ENCODE results near the gene MEIS1. TPM values are rescaled to one million over a fixed set of nuclear protein-coding genes. Genes with fewer than 3 reads are reported as not detected.

The MEIS1 gene
- total RNA-seq, 1 experiment from 2014 or later: 4.4 TPM

DNA sequence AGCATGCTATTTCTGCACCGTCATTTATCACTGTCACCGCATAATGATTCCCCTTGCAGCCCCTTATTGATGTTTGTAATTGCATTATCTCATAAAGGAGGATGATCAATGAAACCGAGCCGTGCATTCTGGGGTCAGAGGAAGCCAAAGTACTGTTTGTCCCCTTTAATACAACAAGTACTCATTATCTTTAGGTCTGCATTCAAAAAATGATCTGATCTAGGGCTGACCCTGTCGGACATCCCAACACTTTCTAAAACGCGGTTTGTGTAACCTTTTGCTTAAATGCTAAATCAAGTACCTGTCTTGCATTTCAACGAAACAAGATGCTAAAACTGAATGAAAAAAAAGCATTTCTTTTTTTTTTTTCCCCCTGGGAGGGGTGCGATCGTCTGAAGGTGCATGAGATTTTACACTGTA lies 143.8 kb downstream of the MEIS1 start:
- intact Hi-C loops (cut with micrococcal nuclease): loop anchor here (5.0 to 10.0 kb wide), 4 partner anchors 566 to 1314 kb away; no protein-coding TSS in a partner anchor
- Mint-ChIP-seq H3K4me1 (ENCODE audit: insufficient read depth, unreplicated experiment) (peaks cover 11% of the 10 kb centered on the region), H3K36me3 (ENCODE audit: insufficient read depth, unreplicated experiment) (peaks cover 7% of the 10 kb centered on the region), H3K4me3 (ENCODE audit: unreplicated experiment) (no peak overlapping the region), H3K27ac (ENCODE audit: low read depth, unreplicated experiment) (no peak overlapping the region), H3K9me3 (ENCODE audit: unreplicated experiment) (no peaks in the 10 kb centered on the region), H3K27me3 (ENCODE audit: insufficient read depth, unreplicated experiment) (peaks cover 42% of the 10 kb centered on the region)
- CTCF ChIA-PET: interaction anchor here (0.5 to 0.7 kb wide), 2 partner anchors 126 to 235 kb away, joined by 3 read pairs; no protein-coding TSS in a partner anchor
- POLR2A ChIA-PET: interaction anchor here (1.2 to 2.3 kb wide), 2 partner anchors 9 to 144 kb away, joined by 4 to 7 read pairs; partner anchors contain the start of gene MEIS1
- BruUV-seq (replicated peaks): no TSS peak
- TF ChIP-seq, protein P1, sequence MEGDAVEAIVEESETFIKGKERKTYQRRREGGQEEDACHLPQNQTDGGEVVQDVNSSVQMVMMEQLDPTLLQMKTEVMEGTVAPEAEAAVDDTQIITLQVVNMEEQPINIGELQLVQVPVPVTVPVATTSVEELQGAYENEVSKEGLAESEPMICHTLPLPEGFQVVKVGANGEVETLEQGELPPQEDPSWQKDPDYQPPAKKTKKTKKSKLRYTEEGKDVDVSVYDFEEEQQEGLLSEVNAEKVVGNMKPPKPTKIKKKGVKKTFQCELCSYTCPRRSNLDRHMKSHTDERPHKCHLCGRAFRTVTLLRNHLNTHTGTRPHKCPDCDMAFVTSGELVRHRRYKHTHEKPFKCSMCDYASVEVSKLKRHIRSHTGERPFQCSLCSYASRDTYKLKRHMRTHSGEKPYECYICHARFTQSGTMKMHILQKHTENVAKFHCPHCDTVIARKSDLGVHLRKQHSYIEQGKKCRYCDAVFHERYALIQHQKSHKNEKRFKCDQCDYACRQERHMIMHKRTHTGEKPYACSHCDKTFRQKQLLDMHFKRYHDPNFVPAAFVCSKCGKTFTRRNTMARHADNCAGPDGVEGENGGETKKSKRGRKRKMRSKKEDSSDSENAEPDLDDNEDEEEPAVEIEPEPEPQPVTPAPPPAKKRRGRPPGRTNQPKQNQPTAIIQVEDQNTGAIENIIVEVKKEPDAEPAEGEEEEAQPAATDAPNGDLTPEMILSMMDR (IDR thresholded peaks at IDR 0.05; ENCODE audit: unreplicated experiment): no peak
- DNase-seq (ENCODE audit: unreplicated experiment): no peak

DNA sequence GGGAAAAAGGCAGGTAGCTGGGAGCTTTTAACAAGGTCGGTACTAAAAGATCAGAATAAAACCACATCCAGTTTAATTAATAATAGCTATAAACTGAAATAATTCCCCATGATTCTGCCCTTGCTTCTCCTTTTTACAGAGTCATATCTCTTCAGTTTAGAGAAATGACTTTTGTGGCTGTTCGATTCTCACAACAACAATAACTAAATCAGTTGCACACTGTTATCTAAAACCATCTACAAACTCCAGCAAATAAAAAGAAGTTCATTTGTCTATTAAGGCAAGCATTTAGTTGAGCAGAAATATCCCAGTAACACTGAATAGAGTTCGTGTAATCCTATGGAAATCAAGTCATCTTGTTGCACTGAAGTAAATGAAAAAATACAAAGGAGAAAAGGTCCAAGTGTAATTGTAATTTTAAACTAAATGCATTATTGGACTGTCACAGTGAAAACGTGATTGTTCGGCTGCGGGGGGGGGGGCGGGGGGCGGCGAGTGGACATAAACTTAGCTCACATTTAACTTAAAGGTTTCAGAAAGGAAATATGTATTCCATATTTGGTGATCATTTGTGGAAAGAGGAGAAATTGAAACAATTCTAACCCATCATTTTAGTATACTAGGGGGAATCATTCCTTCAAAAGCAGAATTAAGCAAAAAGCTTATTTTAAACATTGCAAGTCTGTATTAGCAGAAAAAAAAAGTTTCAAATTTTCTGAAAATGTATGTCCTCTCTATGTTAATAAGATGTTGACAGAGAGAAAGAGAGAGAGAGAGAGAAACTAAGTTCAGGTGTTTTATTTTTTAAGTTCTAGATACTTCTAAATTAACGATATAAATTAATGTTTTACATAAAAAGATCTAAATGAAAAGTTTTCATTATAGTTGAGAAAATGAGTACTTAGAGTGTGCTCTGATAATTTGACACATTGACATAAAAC lies 144.5 kb downstream of the MEIS1 start:
- H3K27ac Mint-ChIP-seq (ENCODE audit: low read depth, unreplicated experiment): no peak overlapping the region
- DNase-seq (ENCODE audit: unreplicated experiment): no peak
- peaks cover 7% of the 10 kb centered on the region for H3K36me3 Mint-ChIP-seq (ENCODE audit: insufficient read depth, unreplicated experiment)
- H3K4me1 Mint-ChIP-seq (ENCODE audit: insufficient read depth, unreplicated experiment): peaks cover 11% of the 10 kb centered on the region
- TF ChIP-seq, protein P1 (IDR thresholded peaks at IDR 0.05; ENCODE audit: unreplicated experiment): no peak
- intact Hi-C loops (cut with micrococcal nuclease): loop anchor here (5.0 to 10.0 kb wide), 4 partner anchors 567 to 1315 kb away; no protein-coding TSS in a partner anchor
- no peaks in the 10 kb centered on the region for H3K9me3 Mint-ChIP-seq (ENCODE audit: unreplicated experiment)
- H3K4me3 Mint-ChIP-seq (ENCODE audit: unreplicated experiment): no peak overlapping the region
- H3K27me3 Mint-ChIP-seq (ENCODE audit: insufficient read depth, unreplicated experiment): peaks cover 42% of the 10 kb centered on the region
- ChIA-PET CTCF (interaction anchor here (0.5 to 1.2 kb wide), 3 partner anchors 127 to 234 kb away, joined by 3 read pairs; no protein-coding TSS in a partner anchor), POLR2A (interaction anchor here (0.6 to 2.3 kb wide), 4 partner anchors 8 to 261 kb away, joined by 4 to 7 read pairs (median 4); partner anchors contain the start of gene MEIS1)
- BruUV-seq (replicated peaks): no TSS peak

DNA sequence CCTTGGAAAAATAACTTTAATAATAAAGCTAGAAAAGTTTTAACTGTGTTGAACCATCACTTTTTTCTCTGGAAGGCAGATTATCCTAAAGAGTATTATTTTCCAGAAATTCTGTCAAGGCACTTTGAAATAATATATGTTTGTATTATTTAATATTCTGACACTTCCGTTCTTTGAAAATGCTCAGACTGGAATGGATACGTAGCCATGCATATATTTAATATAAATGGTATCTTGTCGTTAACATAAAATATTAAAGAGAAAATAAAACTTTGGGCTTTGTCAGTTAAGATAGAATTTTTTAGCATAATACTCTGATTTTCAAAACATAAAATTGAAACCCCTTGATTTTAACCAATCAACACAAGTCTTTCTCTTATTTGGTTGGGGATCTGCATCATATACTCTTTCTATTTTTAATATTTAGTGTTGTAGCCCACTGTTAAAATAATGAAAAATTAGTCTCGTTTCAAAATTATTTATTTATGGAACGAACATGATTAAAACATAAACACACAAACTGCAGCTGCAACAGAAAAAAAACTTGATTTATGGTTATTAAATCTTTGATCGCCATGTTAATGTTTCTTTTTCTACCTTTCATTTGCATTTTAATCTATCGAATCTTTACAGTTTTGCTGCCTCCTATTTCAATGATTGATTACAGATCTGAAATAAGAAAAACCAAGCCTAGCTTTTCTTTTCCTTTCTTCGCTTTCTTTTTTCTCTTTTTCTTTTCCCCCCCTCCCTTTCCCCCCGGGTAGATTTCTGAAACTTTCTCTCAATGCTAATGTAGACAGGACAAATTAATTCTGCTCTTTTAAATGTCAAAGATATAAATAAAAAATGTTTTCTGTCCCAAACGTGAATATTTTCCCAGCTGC lies 145.5 kb downstream of the MEIS1 start:
- Mint-ChIP-seq H3K36me3 (ENCODE audit: insufficient read depth, unreplicated experiment) (peaks cover 5% of the 10 kb centered on the region), H3K9me3 (ENCODE audit: unreplicated experiment) (no peaks in the 10 kb centered on the region), H3K4me1 (ENCODE audit: insufficient read depth, unreplicated experiment) (peaks cover 11% of the 10 kb centered on the region), H3K27me3 (ENCODE audit: insufficient read depth, unreplicated experiment) (peaks cover 42% of the 10 kb centered on the region), H3K27ac (ENCODE audit: low read depth, unreplicated experiment) (no peak overlapping the region), H3K4me3 (ENCODE audit: unreplicated experiment) (no peak overlapping the region)
- ChIA-PET POLR2A (interaction anchor here (0.6 to 2.3 kb wide), 4 partner anchors 7 to 260 kb away, joined by 4 to 7 read pairs (median 4); partner anchors contain the start of gene MEIS1), CTCF (interaction anchor here (0.6 to 1.2 kb wide), 2 partner anchors 144 to 286 kb away, joined by 3 read pairs; no protein-coding TSS in a partner anchor)
- BruUV-seq (replicated peaks): no TSS peak
- TF ChIP-seq, protein P1 (IDR thresholded peaks at IDR 0.05; ENCODE audit: unreplicated experiment): no peak
- intact Hi-C loops (cut with micrococcal nuclease): no loop called here
- DNase-seq (ENCODE audit: unreplicated experiment): no peak
